Karpas-422 (cell line): ENCODE data around the gene SLC20A1. TPM values are rescaled to one million over a fixed set of nuclear protein-coding genes. Genes with fewer than 3 reads are reported as not detected.
"Not testable (repeated sequence)": the region's sequence is repeated elsewhere in the genome, so short reads cannot be mapped to it uniquely, and the experiment has no call there.

Experiments
- DNase-seq: peaks from one replicate; pipeline ENCODE4 v3.0.0-alpha.2; 2015
- H2AFZ ChIP-seq: fragments of 200-600 bp; sonication (generic); 2 replicates; pipeline ENCODE4 v1.6.1; 2014; ENCODE audit warnings: antibody characterized with exemption, low read length, mixed read lengths
- H3K27ac ChIP-seq: fragments of 200-600 bp; sonication (generic); 2 replicates; pipeline ENCODE4 v1.5.1; 2014; ENCODE audit warnings: mild to moderate bottlenecking, low read length, moderate library complexity
- H3K27me3 ChIP-seq: fragments of 200-600 bp; sonication (generic); 2 replicates; pipeline ENCODE4 v1.6.1; 2014; ENCODE audit warnings: low read length, mixed read lengths
- H3K36me3 ChIP-seq: fragments of 200-600 bp; sonication (generic); 2 replicates; pipeline ENCODE4 v1.6.1; 2014; ENCODE audit warnings: low read length, mixed read lengths; ENCODE audit not compliant: insufficient read depth
- H3K4me1 ChIP-seq: fragments of 200-600 bp; sonication (generic); 2 replicates; pipeline ENCODE4 v1.6.1; 2014; ENCODE audit warnings: mild to moderate bottlenecking, low read length, mixed read lengths
- H3K4me2 ChIP-seq: fragments of 200-600 bp; sonication (generic); 2 replicates; pipeline ENCODE4 v1.6.1; 2014; ENCODE audit warnings: low read length, low read depth, mild to moderate bottlenecking; ENCODE audit not compliant: poor library complexity, severe bottlenecking
- H3K4me3 ChIP-seq: fragments of 200-600 bp; sonication (generic); 2 replicates; pipeline ENCODE4 v1.5.1; 2014; ENCODE audit warnings: mild to moderate bottlenecking, antibody characterized with exemption, low read length, mixed read lengths
- H3K79me2 ChIP-seq: fragments of 200-600 bp; sonication (generic); 2 replicates; pipeline ENCODE4 v1.6.1; 2014; ENCODE audit warnings: mild to moderate bottlenecking, low read length, mixed read lengths
- H3K9ac ChIP-seq: fragments of 200-600 bp; sonication (generic); 2 replicates; pipeline ENCODE4 v1.6.0; 2014; ENCODE audit warnings: low read length
- H3K9me2 ChIP-seq: fragments of 200-600 bp; sonication (generic), shearing (Covaris generic); replicated peaks from 2 replicates; pipeline ENCODE4 v1.6.0; 2014; ENCODE audit warnings: mild to moderate bottlenecking, low read length, moderate library complexity; ENCODE audit not compliant: insufficient read depth
- H3K9me3 ChIP-seq: fragments of 300-700, 200-600 bp; sonication (generic); 2 replicates; pipeline ENCODE4 v1.6.1; 2014; ENCODE audit warnings: low read length, mixed read lengths
- H4K20me1 ChIP-seq: fragments of 200-600 bp; sonication (generic); 2 replicates; pipeline ENCODE4 v1.6.1; 2014; ENCODE audit warnings: mild to moderate bottlenecking, antibody characterized with exemption, low read length, low read depth; ENCODE audit not compliant: insufficient read depth
- total RNA-seq: library from RNA; depleted of rRNA; stranded (reverse); fragments of >200 nt; shearing (Covaris generic); gene quantifications from 2 replicates; pipeline ENCODE4 v1.2.3, GENCODE V29; 2014; ENCODE audit warnings: low replicate concordance

Gene SLC20A1
- total RNA-seq, 1 experiment from 2014 or later = 48.4 TPM

- no peak for DNase-seq
- Histone ChIP-seq H3K4me1 (no peaks in the 10 kb centered on the region), H3K9me2 (no peaks in the 10 kb centered on the region), H3K36me3 (no peaks in the 10 kb centered on the region), H3K79me2 (no peaks in the 10 kb centered on the region), H3K4me3 (no peak overlapping the region), H3K27ac (no peak overlapping the region), H3K9ac (no peak overlapping the region), H3K9me3 (no peaks in the 10 kb centered on the region), H4K20me1 (no peaks in the 10 kb centered on the region), H3K27me3 (no peaks in the 10 kb centered on the region), H3K4me2 (no peak overlapping the region), H2AFZ (no peak overlapping the region)
Measured at GRCh38 chr2:112705575-112705974, 59.8 kb downstream of the SLC20A1 start.

- Histone ChIP-seq H3K27me3 (no peaks in the 10 kb centered on the region), H3K9ac (no peak overlapping the region), H3K4me3 (no peak overlapping the region), H3K4me2 (no peak overlapping the region), H3K36me3 (no peaks in the 10 kb centered on the region), H3K79me2 (no peaks in the 10 kb centered on the region), H3K9me3 (no peaks in the 10 kb centered on the region), H4K20me1 (no peaks in the 10 kb centered on the region), H3K9me2 (no peaks in the 10 kb centered on the region), H3K4me1 (no peaks in the 10 kb centered on the region), H3K27ac (no peak overlapping the region), H2AFZ (no peak overlapping the region)
- DNase-seq = no peak
Measured at GRCh38 chr2:112706170-112706664, 60.5 kb downstream of the SLC20A1 start.

DNA sequence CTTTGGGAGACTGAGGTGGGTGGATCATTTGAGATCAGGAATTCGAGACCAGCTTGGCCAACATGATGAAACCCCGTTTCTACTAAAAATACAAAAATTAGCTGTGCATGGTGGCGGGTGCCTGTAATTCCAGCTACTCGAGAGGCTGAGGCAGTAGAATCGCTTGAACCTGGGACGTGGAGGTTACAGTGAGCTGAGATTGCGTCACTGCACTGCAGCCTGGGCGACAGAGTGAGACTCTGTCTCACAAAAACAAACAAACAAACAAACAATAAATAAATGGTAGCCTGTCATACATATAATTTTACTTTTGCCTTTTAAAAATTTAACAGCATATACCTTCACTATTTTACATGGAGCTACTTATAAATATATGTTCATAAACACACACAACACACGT lies 61.2 kb downstream of the SLC20A1 start:
- H3K36me3 ChIP-seq, H3K4me2 ChIP-seq: not testable (repeated sequence)

GRCh38 chr2:112708968-112709367 lies 63.2 kb downstream of the SLC20A1 start:
- Histone ChIP-seq H4K20me1 (no peaks in the 10 kb centered on the region), H3K27me3 (no peaks in the 10 kb centered on the region), H3K79me2 (no peaks in the 10 kb centered on the region), H3K27ac (no peak overlapping the region), H3K4me1 (no peaks in the 10 kb centered on the region), H3K9me3 (no peaks in the 10 kb centered on the region), H3K9me2 (no peaks in the 10 kb centered on the region), H3K36me3 (no peaks in the 10 kb centered on the region), H3K4me3 (no peak overlapping the region), H2AFZ (no peak overlapping the region), H3K9ac (no peak overlapping the region), H3K4me2 (no peak overlapping the region)
- no peak for DNase-seq

More for the DNA sequence above, 61.2 kb downstream of the SLC20A1 start:
- H3K9ac ChIP-seq, H3K4me1 ChIP-seq, H3K9me2 ChIP-seq, H3K27me3 ChIP-seq, H2AFZ ChIP-seq, DNase-seq, H4K20me1 ChIP-seq, H3K79me2 ChIP-seq, H3K4me3 ChIP-seq, H3K27ac ChIP-seq, H3K9me3 ChIP-seq: not testable (repeated sequence)

GRCh38 chr2:112709703-112710102 lies 64.0 kb downstream of the SLC20A1 start:
- Histone ChIP-seq H3K9me3 (no peaks in the 10 kb centered on the region), H3K27me3 (no peaks in the 10 kb centered on the region), H3K9me2 (no peaks in the 10 kb centered on the region), H3K27ac (no peak overlapping the region), H3K4me3 (no peak overlapping the region), H3K79me2 (no peaks in the 10 kb centered on the region), H3K36me3 (no peaks in the 10 kb centered on the region), H3K9ac (no peak overlapping the region), H2AFZ (no peak overlapping the region), H3K4me1 (no peaks in the 10 kb centered on the region), H3K4me2 (no peak overlapping the region), H4K20me1 (no peaks in the 10 kb centered on the region)
- DNase-seq = no peak

GRCh38 chr2:112710956-112711750 lies 65.4 kb downstream of the SLC20A1 start:
- no peaks in the 10 kb centered on the region for H3K9me2 ChIP-seq
- no peaks in the 10 kb centered on the region for H4K20me1 ChIP-seq
- H3K9me3 ChIP-seq = no peaks in the 10 kb centered on the region
- H3K4me3 ChIP-seq = no peak overlapping the region
- no peaks in the 10 kb centered on the region for H3K27me3 ChIP-seq
- H3K27ac ChIP-seq = no peak overlapping the region
- DNase-seq = no peak
- H3K79me2 ChIP-seq = no peaks in the 10 kb centered on the region
- H3K36me3 ChIP-seq = no peaks in the 10 kb centered on the region
- no peaks in the 10 kb centered on the region for H3K4me1 ChIP-seq
- no peak overlapping the region for H3K4me2 ChIP-seq
- no peak overlapping the region for H2AFZ ChIP-seq
- no peak overlapping the region for H3K9ac ChIP-seq

DNA sequence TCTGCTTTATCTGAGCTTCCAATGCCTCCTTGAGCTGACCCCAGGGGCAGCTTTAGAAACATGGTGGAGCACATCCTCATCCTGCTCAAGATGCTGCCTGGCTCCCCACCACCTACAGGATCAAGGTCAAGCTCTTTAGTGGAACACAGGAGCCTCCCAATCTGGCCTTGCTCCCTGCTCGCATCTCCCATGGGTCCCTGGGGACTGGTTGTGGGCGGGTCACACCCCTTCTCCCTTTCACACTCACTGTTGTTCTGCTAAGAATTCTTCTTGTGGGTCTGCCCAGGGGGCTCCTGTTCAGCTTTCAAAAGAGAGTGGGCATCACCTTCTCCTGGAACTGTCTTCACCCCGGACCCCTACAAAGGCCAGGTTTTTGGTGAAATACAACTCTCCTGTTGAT lies 66.7 kb downstream of the SLC20A1 start:
- Histone ChIP-seq H3K79me2 (no peaks in the 10 kb centered on the region), H3K9ac (no peak overlapping the region), H4K20me1 (no peaks in the 10 kb centered on the region), H3K27me3 (no peaks in the 10 kb centered on the region), H3K4me2 (no peak overlapping the region), H3K36me3 (no peaks in the 10 kb centered on the region), H2AFZ (no peak overlapping the region), H3K4me3 (no peak overlapping the region), H3K27ac (no peak overlapping the region), H3K9me3 (no peaks in the 10 kb centered on the region), H3K9me2 (no peaks in the 10 kb centered on the region), H3K4me1 (no peaks in the 10 kb centered on the region)
- DNase-seq = no peak

DNA sequence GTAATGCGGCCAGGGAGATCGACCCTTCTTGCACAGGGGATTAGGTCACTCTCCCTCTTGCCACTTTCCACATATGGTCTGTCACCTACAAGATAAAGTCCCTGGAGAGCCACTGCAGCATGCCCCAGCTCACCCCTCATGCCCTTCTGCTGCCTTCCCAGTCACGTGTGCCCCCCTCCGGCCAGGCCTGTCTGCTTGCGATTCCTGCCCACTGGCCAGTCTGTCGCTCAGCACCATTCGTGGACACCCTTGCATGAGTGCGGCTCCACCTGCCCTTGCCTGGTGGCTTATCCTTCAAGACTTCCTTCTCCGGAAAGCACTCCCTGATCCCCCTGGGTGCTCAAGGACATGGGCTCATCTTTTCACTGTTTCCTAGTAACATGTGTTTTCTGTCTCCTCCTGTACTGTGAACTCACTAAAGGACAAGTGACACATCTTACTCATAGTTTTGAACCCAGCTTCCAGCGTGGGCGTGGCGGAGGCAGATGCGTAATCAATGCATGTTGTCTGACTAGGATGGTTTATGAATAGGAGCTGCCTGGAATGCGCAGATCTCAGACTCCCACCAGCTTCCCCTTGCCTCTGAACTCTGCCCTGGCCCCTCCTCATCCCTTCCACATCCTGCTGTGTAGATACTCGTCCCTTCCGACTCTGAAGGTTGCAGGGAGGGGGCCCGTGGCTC lies 67.3 kb downstream of the SLC20A1 start:
- H4K20me1 ChIP-seq = no peaks in the 10 kb centered on the region
- no peaks in the 10 kb centered on the region for H3K27me3 ChIP-seq
- H3K4me1 ChIP-seq = no peaks in the 10 kb centered on the region
- no peak overlapping the region for H3K4me2 ChIP-seq
- DNase-seq = no peak
- no peak overlapping the region for H3K9ac ChIP-seq
- H3K79me2 ChIP-seq = no peaks in the 10 kb centered on the region
- no peak overlapping the region for H3K27ac ChIP-seq
- no peaks in the 10 kb centered on the region for H3K9me2 ChIP-seq
- no peaks in the 10 kb centered on the region for H3K9me3 ChIP-seq
- no peak overlapping the region for H3K4me3 ChIP-seq
- H2AFZ ChIP-seq = no peak overlapping the region
- no peaks in the 10 kb centered on the region for H3K36me3 ChIP-seq
